ENCODE measurements around the gene VCL.

- TF ChIP-seq, protein P1, sequence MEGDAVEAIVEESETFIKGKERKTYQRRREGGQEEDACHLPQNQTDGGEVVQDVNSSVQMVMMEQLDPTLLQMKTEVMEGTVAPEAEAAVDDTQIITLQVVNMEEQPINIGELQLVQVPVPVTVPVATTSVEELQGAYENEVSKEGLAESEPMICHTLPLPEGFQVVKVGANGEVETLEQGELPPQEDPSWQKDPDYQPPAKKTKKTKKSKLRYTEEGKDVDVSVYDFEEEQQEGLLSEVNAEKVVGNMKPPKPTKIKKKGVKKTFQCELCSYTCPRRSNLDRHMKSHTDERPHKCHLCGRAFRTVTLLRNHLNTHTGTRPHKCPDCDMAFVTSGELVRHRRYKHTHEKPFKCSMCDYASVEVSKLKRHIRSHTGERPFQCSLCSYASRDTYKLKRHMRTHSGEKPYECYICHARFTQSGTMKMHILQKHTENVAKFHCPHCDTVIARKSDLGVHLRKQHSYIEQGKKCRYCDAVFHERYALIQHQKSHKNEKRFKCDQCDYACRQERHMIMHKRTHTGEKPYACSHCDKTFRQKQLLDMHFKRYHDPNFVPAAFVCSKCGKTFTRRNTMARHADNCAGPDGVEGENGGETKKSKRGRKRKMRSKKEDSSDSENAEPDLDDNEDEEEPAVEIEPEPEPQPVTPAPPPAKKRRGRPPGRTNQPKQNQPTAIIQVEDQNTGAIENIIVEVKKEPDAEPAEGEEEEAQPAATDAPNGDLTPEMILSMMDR (IDR thresholded peaks at IDR 0.05) = no peak
- TF ChIP-seq POLR2AphosphoS5 (IDR thresholded peaks at IDR 0.05; ENCODE audit: low read depth, low read length) = no peak
Measured at GRCh38 chr10:74137992-74138391, 140.1 kb downstream of the VCL start.

All from Panc1 (cell line).